HT1080 (cell line): Measurements from ENCODE around the gene ORC4. TPM values are rescaled to one million over a fixed set of nuclear protein-coding genes. Genes with fewer than 3 reads are reported as not detected.

Experiments used
- DNase-seq: peaks from one replicate; pipeline ENCODE4 v3.0.0-alpha.2; 2015; ENCODE audit warnings: low read depth
- polyA plus RNA-seq, 2 experiments: library from polyadenylated mRNA; depleted of rRNA; stranded (reverse); fragments of >200 nt; gene quantifications; 2 replicates each; pipeline ENCODE4 v1.2.3, GENCODE V29; 2015
- total RNA-seq: library from RNA; depleted of rRNA; stranded (reverse); fragments of >200 nt; shearing (Covaris generic); gene quantifications from 2 replicates; pipeline ENCODE4 v1.2.3, GENCODE V29; 2014; rRNA removed

The ORC4 gene
- total RNA-seq: 56.9 and 59.1 TPM in 2 replicates
- polyA plus RNA-seq (2015; cell fraction: cytosol; rRNA removed): 63.2 and 63.4 TPM in 2 replicates
- polyA plus RNA-seq (2015; cell fraction: nucleus; rRNA removed): 99.8 and 101 TPM in 2 replicates

DNA sequence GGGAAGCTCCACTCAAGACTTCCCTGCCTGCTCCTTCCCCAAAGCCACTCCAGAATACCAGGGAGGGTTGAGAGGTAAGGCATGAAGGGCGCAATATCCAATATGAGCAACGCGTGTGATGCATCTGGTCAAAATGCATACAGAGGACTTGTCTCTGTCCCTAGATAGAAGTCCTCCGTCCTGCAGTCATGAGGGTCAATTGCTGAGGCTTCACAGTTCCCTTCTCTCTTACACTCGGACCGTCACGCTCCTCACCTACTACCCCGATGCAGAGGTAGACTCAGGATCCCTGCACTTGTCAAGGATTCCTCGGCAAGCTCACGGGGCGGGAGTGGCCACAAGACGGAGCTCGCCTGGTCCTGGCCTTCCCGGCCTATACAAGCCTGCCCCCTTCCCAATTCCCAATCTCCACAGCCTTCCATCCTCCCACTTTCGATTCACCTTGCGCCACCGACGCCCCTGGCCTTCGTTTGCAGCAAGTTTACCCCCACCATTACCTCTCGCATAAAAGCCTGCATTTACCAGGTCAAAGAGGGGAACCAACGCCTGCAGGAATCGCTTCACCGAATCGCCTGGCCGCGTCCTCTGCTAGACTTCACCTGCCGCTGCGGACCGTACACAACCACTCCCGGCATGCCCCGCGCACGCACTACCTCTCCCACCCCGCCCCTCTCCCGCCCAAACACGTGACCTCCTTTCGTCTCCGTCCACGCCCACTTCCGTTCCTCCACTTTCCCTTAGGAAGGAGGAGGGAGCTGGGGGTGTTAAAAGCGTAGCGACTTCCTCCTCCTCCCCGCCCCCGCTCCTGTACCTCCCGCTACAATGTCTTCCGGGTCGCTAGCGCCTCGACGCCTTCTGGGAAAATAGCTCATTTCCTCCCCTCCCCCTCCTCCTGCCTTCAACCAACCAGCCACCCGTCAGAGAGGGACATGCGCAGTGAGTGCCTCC is at the start of gene ORC4:
Gene ORC4, minus strand, starts transcription at position 627 of the 948 bp plus-strand sequence. CDS start 44,779 bp downstream, outside the sequence.
- DNase-seq: peak; percentile 99

DNA sequence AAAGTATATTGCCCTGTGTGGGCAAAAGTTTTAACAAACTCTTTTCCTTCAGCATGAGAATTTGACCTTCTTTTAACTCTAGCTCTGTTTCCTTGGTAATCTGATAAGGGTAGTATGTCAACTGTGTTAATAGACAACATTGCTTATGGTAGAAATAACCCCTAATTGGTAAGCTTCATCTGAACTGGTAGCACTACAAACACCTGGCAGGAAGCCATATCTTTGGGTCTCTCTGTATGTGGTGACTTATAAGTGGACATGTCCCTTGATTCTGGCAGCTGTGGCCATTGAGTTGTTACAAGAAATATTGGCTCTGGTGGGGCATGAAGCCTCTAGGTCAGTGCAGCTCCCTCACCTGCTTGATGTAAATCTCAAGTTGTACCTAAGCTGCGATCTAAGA is 47.3 kb upstream of the ORC4 start:
- no peak for DNase-seq

DNA sequence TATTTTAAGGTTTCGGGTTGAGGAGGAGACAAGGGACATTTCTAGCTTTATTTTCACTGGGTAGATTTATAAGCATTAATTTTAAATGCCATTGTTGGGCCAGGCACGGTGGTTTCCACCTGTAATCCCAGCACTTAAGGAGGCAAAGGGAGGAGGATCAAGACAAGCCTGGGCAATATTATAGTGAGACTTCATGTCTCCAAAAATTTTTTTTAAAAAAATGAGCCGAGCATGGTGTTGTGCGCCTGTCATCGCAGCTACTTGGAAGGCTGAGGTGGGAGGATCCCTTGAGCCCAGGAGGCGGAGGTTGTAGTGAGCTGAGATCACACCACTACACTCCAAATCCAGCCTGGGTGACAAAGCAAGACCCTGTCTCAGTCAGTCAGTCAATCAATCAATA is 45.4 kb upstream of the ORC4 start:
- DNase-seq: no peak

DNA sequence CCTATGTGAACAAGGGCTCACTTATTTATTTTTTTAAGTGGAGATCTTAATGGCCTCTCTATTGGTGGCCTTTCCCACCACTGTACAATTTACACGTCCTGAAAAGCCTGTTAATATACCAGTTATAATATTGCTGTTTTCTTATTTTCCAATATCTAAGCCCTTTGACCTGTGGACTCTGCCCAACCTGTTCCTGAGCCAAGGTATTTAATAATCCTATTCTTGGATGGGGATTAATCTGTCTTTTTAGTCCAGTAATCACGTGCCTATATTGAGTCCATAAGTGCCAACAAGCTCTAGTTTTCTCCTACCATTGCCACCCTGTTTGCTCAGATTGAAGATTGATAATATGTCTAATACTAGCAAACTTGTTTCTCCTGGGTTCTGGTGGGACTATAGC is 43.1 kb upstream of the ORC4 start:
- DNase-seq: no peak

DNA sequence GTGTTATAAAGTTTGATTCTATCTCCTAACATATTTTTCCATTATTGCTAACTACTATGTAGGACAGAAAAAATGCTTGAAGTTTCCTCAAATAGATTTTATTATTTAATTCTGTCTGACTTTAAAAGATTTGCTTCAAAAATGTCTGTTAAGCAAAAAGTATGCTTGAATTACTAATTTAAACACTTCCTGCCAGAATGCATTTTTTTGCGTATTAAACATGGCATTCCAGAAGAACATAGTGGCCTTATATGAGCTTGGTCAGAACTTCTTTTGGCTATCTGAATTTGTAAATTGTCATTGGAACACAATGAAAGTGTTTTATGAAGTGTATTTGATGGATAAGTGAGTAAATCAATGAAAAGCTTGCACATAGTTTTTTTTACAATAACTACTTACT is 38.1 kb upstream of the ORC4 start:
- DNase-seq: no peak

DNA sequence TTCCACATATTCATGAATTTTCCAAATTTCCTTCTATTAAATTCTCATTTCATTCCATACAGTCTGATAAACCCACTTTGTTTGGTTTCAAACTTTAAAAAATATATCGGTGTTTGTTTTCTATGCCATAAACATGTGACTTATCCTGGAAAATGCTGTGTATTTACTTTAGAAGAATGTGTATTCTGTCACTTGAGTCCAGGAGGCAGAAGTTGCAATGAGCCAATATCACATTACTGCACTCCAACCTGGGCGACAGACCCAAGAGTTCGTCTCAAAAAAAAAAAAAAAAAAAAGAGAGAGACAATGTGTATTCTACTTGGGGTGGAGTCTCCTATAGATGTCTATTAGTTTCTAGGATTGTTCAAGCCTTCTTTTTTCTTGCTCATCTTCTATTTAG is 32.1 kb upstream of the ORC4 start:
- no peak for DNase-seq

DNA sequence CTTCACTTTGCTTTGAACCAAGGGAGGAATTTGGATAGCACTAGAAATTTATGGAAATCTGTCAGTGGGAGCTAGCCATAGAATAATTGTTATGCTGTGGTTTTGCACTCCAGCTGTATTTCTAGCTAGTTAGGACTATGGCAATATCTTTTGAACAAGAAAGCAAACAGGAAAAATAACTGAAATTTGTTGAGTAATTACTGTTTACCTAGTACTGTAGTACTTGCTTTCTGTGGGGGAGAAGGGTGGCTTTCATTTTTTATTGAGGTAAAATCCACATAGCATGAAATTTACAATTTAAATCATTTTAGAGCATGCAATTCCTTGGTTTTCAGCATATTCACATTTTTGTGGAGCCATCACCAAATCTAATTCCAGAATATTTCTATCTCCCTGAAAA is 28.7 kb upstream of the ORC4 start:
- DNase-seq: no peak

DNA sequence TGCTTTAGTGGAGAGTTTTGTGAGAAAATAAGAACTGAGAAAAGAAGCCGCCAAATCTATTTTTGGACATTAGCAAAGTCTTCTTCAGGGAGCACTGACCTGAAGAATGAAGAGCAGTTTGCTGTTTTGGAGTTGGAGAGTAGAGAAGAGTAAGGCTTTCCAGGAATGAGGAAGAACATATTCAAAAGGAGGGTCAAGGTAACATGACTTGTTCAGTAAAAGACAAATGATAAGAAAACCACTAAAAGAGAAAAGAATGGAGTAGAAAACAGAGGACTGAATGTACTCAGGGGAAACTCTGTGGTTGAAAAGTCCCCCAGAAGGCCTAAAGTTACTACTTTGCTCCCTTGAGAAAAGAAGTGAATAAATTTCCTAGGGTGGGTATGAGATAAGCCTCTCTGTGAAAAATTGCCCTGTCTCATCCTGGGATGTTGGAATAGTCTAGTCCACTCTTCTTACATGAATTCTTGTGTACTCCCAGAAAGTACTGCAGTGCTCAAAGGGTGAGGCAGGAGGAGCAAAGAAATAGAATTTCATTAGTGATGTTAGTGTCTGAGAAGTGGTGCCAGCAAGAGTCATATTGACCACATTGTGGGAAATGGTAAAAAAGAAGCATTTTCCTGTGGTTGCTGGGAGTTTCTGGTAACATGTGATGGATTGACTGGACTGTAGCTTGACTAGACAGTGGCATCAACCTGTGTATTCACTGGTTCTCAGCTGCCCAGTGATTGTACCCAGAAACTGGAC is 28.1 kb upstream of the ORC4 start:
- peak; percentile 54 for DNase-seq

DNA sequence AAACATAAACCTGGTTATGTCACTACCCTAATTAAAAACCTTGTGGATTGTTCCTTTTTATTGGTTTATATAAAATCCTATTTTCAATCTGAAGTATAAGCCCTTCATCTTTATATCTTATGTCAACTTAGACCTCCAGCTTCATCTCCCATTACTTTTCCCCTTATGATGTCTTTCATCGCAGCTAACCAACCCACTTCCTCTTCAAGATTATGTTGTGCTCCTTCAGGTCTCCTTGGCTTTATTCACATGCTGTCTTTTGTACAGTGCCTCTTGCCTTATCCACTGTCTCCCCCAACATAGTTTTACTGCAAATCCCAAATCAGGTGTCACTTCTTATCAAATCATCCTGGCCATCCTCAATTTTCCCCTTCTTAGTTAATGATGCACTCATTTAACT is 26.3 kb upstream of the ORC4 start:
- DNase-seq: no peak

DNA sequence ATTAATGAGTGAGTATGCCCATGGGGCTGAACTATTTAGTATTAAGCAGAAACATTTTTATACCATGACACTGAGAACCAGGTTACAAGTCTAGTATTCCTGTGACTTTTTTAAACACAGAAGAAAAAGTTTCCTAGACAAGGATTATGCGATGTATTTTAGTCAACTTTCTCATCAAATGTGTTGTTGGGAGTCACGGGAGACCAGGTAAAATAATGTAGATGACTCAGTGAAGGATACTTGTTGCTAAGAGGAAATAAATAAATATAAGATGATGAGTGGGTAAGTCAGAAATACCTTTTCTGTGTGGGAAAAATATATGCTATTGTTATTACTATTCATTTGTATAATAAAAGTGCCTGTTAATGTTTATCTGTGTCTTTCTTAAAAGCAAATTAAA is 23.8 kb upstream of the ORC4 start:
- peak; percentile 10 for DNase-seq

DNA sequence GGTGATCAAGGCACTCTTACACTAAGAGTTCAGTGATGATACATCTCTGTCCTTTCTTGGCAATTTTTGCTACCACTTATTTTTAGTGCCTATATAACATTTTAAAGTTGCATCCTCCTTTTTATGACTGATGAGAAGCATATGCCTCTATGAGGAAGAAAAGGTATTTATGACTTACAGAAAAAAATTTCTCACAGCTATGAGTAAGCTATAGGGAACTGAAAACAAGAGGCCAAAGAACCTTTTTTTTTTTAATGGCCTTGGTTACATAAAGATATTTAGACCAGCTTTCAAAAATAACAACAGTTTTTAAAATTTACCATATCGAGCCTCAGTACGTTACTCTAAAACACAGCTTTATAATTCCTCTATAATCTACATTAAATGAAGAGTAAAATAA is 21.7 kb upstream of the ORC4 start:
- no peak for DNase-seq

DNA sequence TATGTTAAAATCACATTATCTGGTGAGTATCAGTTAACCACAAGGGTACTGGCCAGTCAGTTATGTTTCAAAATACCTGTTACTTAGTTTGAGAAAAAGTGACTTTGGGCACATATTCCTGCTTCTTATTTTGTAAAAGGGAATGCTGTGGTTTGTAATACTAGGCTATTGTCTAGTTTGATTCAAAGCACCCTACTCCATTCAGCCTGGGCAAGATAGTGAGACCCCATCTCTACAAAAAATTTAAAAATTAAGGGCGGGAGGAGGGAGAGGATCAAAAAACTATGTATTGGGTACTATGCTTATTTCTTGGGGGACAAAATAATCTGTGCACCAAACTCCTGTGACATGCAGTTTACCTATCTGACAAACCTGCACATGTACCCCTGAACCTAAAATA is 19.2 kb upstream of the ORC4 start:
- DNase-seq: no peak

DNA sequence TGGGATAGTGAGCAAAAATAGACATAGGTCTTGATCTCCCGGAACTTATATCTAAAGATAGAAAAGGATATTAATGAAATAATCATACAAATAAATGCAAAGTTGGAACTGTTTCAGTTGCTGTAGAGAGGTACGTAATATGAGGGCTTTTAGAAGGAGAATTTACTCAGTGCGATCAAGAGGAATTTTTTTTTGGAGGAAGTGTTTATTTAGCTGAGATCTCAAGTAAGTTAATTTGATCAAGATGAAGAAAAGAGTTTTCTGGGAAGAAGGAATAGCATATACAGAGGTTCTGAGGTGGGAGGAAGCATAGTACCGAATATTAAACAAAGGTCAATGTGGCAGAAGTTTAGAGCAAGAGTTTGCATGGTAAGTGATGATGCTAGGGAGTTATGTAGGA is 11.7 kb upstream of the ORC4 start:
- DNase-seq: no peak

DNA sequence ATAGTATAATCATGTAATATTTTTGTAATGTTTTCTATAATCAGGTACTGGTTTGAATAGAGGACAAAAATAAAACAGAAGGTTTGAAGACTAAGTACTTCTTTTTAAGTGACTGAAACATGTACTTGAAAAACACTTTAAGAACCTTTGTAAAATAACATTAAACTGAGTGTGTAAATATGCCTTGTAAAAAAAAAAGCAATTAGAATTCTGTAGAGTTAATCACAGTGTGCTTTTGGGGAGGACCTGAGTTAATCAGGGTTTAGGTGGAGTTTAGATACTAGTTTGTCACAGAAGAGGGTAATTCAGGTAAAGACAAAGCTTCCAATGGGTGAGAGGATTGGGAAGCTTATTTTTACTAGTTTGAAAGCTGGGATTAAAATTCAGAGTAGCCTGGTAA is 10.6 kb upstream of the ORC4 start:
- DNase-seq: no peak

DNA sequence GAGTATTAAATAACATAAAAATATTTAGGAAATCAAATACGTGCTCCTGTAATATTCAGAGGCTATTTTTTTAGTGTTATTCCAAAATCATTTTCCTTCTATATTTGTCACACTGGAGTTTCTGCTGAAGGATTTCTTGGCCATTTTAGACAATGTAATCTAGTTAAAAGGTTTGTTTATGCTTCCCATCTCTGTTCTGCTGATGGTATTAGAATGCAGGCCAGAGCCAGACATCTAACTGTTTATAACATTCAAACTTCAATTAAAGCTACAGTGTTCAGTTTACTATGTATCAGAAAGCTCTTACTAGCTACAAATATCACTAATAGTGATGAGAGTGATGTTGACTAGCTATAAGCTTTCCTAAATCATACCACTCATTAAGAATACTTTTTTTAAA is 8.2 kb upstream of the ORC4 start:
- DNase-seq: no peak

DNA sequence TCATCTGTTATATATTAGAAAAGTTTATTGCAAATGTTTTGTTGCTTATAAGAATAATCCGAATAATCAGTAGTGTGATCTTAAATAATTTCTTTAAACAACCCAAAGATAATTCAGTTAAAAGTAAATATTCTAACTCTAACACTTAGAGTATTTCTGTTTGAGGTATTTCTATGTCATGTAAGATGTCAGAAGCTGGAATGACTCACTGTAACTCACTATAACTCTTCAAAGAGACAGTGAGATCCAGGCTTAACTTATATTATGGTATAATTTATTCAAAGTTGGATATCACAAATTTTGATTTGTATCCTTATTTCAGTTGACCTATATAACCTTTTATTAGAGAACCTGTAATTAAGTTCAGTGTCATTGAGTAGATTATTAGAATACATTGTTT is 7.3 kb upstream of the ORC4 start:
- no peak for DNase-seq

DNA sequence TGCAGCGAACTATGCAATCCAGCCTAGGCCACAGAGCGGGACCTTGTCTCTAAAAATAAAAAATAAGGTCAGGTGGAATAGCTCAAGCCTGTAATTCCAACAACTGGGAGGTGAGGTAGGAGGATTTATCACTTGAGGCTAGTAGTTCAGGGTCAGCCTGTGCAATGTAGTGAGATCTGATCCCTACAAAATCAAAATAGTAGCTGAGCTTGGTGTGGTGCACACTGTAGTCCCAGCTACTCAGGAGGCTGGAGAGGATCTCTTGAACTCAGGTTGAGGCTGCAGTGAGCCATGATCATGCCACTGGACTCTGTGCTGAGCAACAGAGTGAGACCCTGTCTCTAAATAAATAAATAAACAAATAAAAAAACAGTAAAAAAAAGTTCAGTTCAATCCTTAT is 6.0 kb upstream of the ORC4 start:
- DNase-seq: no peak

DNA sequence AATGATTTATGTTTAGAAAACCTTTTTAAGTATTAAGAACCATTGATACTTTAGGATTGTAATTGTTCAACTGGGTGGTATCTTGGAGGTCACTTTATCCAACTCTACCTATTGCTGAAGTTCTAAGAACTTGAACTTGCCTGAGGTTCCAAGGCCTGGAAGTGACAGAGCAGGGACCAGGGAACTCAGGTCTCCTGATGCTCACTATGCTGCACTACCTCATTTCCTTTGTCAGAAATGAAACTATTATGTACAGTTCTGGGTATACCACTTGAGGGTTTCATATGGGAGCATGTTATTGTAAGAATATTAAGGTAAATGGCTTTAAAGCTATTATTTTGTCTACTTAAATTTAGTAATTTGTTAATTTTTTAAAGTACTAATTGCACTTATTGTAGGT is 3.3 kb upstream of the ORC4 start:
- no peak for DNase-seq

DNA sequence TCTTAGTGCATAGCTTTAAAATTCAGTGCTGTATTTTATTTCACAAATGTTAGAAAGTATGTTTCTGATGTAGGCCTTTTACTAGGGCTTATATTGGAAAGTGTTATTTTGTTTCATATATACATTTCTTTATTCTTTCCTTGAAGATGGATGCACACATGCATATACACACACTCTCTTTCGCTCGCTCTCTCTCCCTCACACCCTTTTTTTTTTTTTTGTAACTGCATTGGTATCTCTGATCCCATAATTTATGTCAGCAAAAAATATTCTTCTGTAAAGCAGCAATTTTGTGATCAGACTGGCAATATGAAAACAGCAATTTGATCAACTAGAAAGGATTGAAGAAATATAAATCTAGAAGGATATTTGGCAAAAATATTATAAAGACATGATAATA is 2.3 kb upstream of the ORC4 start:
- DNase-seq: no peak

DNA sequence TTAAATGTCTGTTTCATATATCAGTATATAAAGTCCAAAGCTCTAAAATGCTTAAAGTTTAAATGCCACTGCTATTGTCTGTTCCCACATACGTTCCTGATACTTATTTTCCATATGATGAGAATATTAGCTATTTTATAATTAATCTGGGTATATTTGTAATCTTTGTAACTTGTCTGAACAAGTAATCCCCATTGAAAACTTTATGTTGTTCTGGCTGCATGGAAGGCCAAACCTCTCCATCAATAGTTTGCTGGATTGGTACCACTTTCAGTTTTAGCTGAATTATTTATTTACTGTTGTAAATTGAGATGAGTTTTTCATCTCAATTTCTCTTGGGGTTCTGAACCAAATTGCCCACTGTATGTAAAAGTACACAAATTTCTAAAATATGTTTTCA is 1.8 kb upstream of the ORC4 start:
- no peak for DNase-seq

DNA sequence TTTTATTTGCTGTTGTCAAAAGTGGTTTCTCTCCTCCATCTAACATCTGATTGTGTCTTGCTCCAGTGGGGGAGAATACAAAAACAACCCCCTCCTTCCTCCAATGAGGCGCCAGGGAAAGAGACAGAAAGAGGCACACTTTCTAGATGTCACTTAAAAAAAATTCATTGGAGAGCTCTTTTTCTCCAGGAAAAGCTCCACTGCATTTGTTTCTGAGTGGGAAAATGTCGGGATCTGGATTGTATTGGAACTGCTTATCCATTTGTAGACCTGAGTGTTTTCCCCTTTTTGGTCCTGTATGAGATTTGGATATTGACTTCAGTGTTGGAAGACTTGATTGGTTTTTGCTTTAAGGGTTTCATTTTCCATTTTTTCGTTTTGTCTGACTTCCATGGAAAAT is 1.3 kb upstream of the ORC4 start:
- no peak for DNase-seq

DNA sequence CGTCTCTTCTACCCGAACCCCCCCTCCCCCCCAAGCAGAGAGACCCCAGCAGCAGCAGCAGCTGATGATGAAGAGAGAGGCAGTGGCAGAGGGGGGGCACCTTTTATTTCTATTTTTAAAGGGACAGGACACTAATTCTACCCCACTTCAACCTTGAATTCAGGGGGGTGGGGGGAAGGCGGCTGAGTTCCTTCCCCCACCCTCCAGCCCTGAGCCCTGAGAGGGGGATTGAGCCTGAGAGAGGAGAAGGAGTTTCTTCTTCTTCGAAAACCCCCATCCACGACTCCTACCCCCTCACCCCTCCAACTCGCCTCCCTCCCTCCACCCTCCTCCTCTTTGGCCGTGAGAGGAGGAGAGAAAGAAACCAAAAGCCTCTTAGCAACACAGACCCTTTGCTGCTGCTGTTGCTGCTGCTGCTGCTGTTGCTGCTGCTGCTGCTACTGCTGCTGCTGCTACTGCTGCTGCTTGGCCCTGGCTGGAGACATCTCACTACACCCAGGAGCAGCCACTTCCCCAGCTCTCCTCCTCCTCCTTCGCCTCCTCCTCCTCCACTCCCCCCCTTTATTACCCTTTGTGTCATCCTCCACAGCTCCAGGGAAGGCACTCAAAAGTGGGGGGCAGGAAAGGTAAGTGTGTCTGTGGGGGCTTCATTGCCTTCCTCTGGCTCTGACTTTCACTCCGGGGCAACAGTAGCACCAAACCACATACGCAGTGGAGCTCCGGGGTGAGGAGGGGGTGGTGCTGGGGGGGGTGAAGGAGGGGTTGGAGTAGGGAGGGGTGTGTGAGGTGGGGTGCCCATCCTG is 723 bp upstream of the ORC4 start, which contains the start of gene MBD5:
Gene MBD5, plus strand, starts transcription at position 33 of the 803 bp plus-strand sequence.
- DNase-seq: no peak
